Immature natural killer cell (primary cell): ENCODE data around the gene CNKSR1. TPM values are rescaled to one million over a fixed set of nuclear protein-coding genes. Genes with fewer than 3 reads are reported as not detected.

ENCODE experiments used
- DNase-seq, 3 donors: peaks; one replicate each; pipeline ENCODE4 v3.0.0; 2022; ENCODE audit warnings: mixed read lengths in 1 of 3
- H3K27ac Mint-ChIP-seq, 6 donors: one replicate each; pipeline ENCODE4 v1.8.0; 2020; ENCODE audit warnings: mixed read lengths in 6 of 6, mild to moderate bottlenecking in 5 of 6, inconsistent platforms in 4 of 6, moderate library complexity in 3 of 6
- H3K27me3 Mint-ChIP-seq, 3 donors: one replicate each; pipeline ENCODE4 v1.8.0; 2020 to 2021; ENCODE audit warnings: low read depth in 3 of 3, mild to moderate bottlenecking in 3 of 3, mixed read lengths in 3 of 3, moderate library complexity in 3 of 3, inconsistent platforms in 1 of 3
- H3K36me3 Mint-ChIP-seq, 3 donors: one replicate each; pipeline ENCODE4 v1.8.0; 2020; ENCODE audit warnings: mixed read lengths in 3 of 3, inconsistent platforms in 2 of 3, mild to moderate bottlenecking in 2 of 3
- H3K4me1 Mint-ChIP-seq, 2 donors: one replicate each; pipeline ENCODE4 v1.8.0; 2020; ENCODE audit warnings: inconsistent platforms in 2 of 2, mild to moderate bottlenecking in 2 of 2, mixed read lengths in 2 of 2, moderate library complexity in 1 of 2
- H3K4me3 Mint-ChIP-seq, 5 donors: one replicate each; pipeline ENCODE4 v1.8.0; 2020; ENCODE audit warnings: mild to moderate bottlenecking in 5 of 5, mixed read lengths in 5 of 5, inconsistent platforms in 3 of 5, moderate library complexity in 3 of 5
- H3K9me3 Mint-ChIP-seq, 6 donors: one replicate each; pipeline ENCODE4 v1.8.0; 2020; ENCODE audit warnings: mild to moderate bottlenecking in 6 of 6, mixed read lengths in 6 of 6, inconsistent platforms in 4 of 6, moderate library complexity in 3 of 6
- polyA plus RNA-seq, 3 donors: library from polyadenylated mRNA; unstranded; fragments of 300-500 nt; fragmentation: Illumina TruSeq; gene quantifications; one replicate each; pipeline ENCODE4 v1.2.3, GENCODE V29; 2021

CNKSR1 gene
- polyA plus RNA-seq, 3 donors from 2014 or later, result not detected

GRCh38 chr1:26164036-26164860, 13.0 kb upstream of the CNKSR1 start:
- peak; percentile 44 to 55 (median 52) for DNase-seq
- Mint-ChIP-seq H3K4me3 (peak overlapping the region; percentile 39 to 66 (median 51)), H3K4me1 (peaks cover 4 to 13% of the 10 kb centered on the region in 2 donors), H3K27me3 (peaks cover 14 to 28% (median 16%) of the 10 kb centered on the region in 3 donors), H3K36me3 (no peaks in the 10 kb centered on the region), H3K9me3 (peaks cover 0 to 2% (median 0%) of the 10 kb centered on the region in 6 donors), H3K27ac (no peak overlapping the region)

- no peak for DNase-seq
- Mint-ChIP-seq H3K27ac (no peak overlapping the region), H3K9me3 (no peaks in the 10 kb centered on the region), H3K36me3 (no peaks in the 10 kb centered on the region), H3K4me1 (peaks cover 6 to 17% of the 10 kb centered on the region in 2 donors), H3K4me3 (peak overlapping the region in 4 of 5 donors; percentile 27 to 66 (median 46)), H3K27me3 (peaks cover 14 to 21% (median 16%) of the 10 kb centered on the region in 3 donors)
Observed at GRCh38 chr1:26164861-26165842, 12.1 kb upstream of the CNKSR1 start.

GRCh38 chr1:26166719-26167281, 10.5 kb upstream of the CNKSR1 start:
- H3K4me1 Mint-ChIP-seq, result peaks cover 11 to 22% of the 10 kb centered on the region in 2 donors
- H3K27me3 Mint-ChIP-seq, result peaks cover 8 to 21% (median 14%) of the 10 kb centered on the region in 3 donors
- peak overlapping the region in 2 of 6 donors; percentile 1 to 15 for H3K27ac Mint-ChIP-seq
- peak overlapping the region in 1 of 5 donors; percentile 14 for H3K4me3 Mint-ChIP-seq
- H3K9me3 Mint-ChIP-seq, result no peaks in the 10 kb centered on the region
- peak; percentile 16 to 33 (median 25) for DNase-seq
- no peaks in the 10 kb centered on the region for H3K36me3 Mint-ChIP-seq

DNA sequence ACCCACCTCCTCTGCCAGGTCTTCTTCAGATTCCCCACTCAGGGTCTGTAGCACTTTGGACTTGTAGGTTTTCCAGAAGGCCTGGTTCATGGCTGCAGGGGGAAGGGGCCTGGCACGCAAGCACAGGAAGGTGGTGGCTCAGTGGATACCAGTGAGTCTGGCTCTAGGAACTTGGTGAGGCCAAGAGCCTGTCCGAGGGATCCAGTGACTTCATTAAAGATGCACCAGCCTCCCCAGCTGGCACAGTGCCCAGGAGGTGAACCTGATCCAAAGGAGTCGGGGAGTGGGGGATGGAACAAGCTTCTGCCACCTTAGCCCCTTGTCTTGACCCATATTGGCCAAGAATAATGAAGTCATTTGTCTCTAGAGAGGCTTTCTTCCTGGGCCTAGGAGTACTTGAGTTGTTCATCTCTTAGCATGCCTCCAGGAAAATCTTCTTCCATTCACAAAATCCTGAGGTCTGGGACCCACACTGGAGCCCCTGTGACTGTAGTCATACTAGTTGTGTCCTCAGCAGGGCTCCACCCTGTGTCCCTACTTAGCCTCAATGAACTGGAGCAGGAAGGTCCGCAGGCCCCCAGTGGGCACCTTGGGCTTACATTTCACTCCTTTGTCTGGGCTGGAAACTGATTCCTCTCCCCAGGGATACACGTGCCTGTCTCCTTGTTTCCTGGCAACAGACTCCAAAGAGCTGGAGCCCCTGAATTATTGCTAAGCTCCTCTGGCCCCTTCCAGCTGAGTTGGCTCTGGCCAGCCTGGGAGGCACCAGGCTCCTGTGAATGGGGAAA, 8.7 kb upstream of the CNKSR1 start, which contains the start of gene C1orf232:
C1orf232 (minus strand) TSS at position 554 of the 788 bp plus-strand sequence; CDS start at position 90, 464 bp downstream.
- DNase-seq, result no peak

DNA sequence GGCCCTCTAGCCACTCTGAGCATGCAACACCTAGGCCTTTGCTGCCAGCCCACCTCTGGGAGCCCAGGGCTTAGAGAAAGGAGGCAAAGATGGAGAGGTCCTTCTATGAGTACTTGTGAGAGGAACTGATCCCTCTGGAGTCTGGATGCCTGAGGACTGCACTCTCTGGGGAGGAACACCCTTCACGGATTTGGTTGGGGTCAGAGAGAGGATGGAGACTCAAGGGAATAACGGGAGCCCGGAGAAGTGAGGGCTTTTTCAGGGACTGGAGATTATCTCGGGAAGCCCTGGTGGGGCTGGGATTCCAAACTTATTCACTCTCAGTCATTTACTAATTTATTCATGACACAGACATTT, 8.1 kb upstream of the CNKSR1 start:
- H3K9me3 Mint-ChIP-seq, result no peaks in the 10 kb centered on the region
- no peak for DNase-seq
- H3K27me3 Mint-ChIP-seq, result peaks cover 0 to 12% (median 10%) of the 10 kb centered on the region in 3 donors
- H3K4me3 Mint-ChIP-seq, result peak overlapping the region; percentile 68 to 91 (median 85)
- no peak overlapping the region for H3K27ac Mint-ChIP-seq
- peaks cover 6 to 14% of the 10 kb centered on the region in 2 donors for H3K4me1 Mint-ChIP-seq
- no peaks in the 10 kb centered on the region for H3K36me3 Mint-ChIP-seq

More for the DNA sequence above, 8.7 kb upstream of the CNKSR1 start, which contains the start of gene C1orf232:
- Mint-ChIP-seq H3K27ac (peak within 1 kb of the TSS; percentile 57 to 89 (median 83)), H3K4me3 (peak within 1 kb of the TSS; percentile 85 to 91 (median 90)), H3K36me3 (no peaks in the 10 kb centered on the region), H3K27me3 (peaks cover 4 to 14% (median 12%) of the 10 kb centered on the region in 3 donors), H3K9me3 (no peaks in the 10 kb centered on the region), H3K4me1 (peaks cover 6 to 17% of the 10 kb centered on the region in 2 donors)

DNA sequence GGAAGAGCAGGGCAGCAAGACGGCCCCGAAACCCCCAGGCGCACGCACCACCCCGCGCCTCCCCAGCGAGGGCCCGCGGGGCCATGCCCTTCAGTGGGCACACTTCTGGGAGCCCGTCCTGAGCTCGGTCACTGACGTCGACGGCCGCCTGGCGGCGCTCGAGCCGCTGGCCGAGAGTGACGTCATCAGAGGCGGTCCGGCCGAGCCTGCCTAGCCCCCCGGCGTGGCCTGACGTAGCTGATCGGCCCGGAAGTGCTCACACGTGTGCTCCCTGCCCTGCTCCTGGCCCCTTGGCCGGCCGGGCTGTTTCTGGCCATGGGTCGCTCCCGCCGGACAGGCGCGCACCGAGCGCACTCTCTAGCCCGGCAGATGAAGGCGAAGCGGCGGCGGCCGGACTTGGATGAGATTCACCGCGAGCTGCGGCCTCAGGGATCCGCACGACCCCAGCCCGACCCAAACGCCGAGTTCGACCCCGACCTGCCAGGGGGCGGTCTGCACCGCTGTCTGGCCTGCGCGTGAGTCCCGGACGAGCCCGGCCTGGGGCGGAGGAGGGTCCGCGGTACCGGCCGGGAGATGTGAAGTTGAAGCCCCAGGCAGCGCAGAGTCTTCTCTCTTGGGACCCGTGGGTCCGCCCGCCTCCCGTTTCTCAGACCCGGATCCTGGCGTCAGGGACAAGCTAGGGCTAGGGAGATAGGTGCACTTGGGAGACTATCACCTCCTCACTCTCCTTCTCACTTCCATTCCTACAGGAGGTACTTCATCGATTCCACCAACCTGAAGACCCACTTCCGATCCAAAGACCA, 7.4 kb upstream of the CNKSR1 start, which contains the start of gene ZNF593:
ZNF593 (plus strand) TSS at position 240 of the 803 bp plus-strand sequence; CDS start at position 316, 76 bp downstream.
- peak within 1 kb of the TSS; percentile 57 to 89 (median 83) for H3K27ac Mint-ChIP-seq
- peak within 1 kb of the TSS; percentile 85 to 91 (median 90) for H3K4me3 Mint-ChIP-seq
- peaks cover 6 to 13% of the 10 kb centered on the region in 2 donors for H3K4me1 Mint-ChIP-seq
- H3K36me3 Mint-ChIP-seq, result no peaks in the 10 kb centered on the region
- H3K9me3 Mint-ChIP-seq, result no peaks in the 10 kb centered on the region
- H3K27me3 Mint-ChIP-seq, result peaks cover 0 to 10% (median 7%) of the 10 kb centered on the region in 3 donors
- peak; percentile 87 to 90 (median 89) for DNase-seq

- Mint-ChIP-seq H3K36me3 (no peaks in the 10 kb centered on the region), H3K27me3 (peaks cover 0 to 10% (median 2%) of the 10 kb centered on the region in 3 donors), H3K4me3 (peak overlapping the region; percentile 85 to 91 (median 90)), H3K4me1 (peaks cover 6 to 11% of the 10 kb centered on the region in 2 donors), H3K27ac (peak overlapping the region in 5 of 6 donors; percentile 62 to 89 (median 79)), H3K9me3 (no peaks in the 10 kb centered on the region)
- DNase-seq, result peak in 1 of 3 donors; percentile 8
Observed at GRCh38 chr1:26170472-26170821, 6.8 kb upstream of the CNKSR1 start.

DNA sequence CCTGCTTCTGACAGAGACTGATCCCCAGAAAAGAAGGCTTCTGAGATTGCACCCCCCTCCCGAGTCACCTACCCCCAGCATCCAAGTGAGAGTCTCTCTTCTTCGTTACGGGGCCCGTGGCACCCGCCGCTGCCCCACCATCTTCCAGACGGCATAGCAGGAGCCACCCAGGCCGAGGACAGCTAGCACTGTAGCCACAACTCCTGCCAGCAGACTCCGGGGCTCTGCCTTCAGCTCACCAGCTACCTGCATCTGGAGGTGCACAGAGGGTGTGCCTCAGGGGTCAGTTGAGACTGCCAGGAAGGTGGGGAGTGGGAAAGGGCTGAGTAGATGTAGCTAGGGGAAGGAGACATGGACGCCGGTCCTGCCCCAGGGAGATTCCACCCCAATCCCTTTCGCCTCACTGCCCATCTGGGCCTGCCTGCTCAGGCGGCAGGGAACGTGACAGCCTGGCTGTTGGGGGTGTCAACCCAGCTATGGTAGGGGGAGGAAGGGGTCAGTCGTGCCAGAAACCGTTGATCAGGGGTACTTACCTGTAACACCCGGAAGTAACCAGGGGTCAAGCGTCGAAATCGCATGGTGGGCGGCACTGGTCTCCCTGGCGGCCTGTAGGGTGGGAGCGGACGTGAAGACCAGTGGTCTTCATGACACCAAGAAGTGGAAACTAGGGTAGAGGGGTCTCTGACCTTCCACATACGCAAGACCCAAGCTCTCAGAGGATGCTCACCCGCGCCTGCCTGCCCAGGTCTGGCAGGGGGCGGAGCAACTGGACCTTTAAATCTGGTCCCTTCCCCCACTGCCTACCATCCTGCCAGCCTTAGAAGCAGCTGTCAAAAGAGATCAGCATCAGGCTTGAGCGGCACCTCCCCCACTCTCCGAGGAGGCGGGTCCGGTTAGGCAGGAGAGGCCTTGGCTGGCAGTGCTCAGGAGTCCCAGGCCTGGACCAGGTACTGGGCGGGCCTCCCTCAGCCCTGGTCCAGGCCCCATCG, 5.9 kb upstream of the CNKSR1 start, which contains the start of gene ZNF593OS:
ZNF593OS (minus strand) TSS at position 749 of the 989 bp plus-strand sequence; CDS start at position 578, 171 bp downstream.
- Mint-ChIP-seq H3K27ac (peak within 1 kb of the TSS in 1 of 6 donors; percentile 64), H3K36me3 (no peaks in the 10 kb centered on the region), H3K4me1 (peaks cover 6 to 11% of the 10 kb centered on the region in 2 donors), H3K9me3 (no peaks in the 10 kb centered on the region), H3K4me3 (peak within 1 kb of the TSS; percentile 55 to 90 (median 85)), H3K27me3 (peaks cover 0 to 9% (median 0%) of the 10 kb centered on the region in 3 donors)
- DNase-seq, result no peak

GRCh38 chr1:26175346-26175745, 1.9 kb upstream of the CNKSR1 start:
- Mint-ChIP-seq H3K9me3 (no peaks in the 10 kb centered on the region), H3K36me3 (no peaks in the 10 kb centered on the region), H3K27me3 (peaks cover 0 to 1% (median 0%) of the 10 kb centered on the region in 3 donors), H3K4me3 (no peak overlapping the region), H3K27ac (no peak overlapping the region), H3K4me1 (peaks cover 3 to 4% of the 10 kb centered on the region in 2 donors)
- DNase-seq, result no peak

DNA sequence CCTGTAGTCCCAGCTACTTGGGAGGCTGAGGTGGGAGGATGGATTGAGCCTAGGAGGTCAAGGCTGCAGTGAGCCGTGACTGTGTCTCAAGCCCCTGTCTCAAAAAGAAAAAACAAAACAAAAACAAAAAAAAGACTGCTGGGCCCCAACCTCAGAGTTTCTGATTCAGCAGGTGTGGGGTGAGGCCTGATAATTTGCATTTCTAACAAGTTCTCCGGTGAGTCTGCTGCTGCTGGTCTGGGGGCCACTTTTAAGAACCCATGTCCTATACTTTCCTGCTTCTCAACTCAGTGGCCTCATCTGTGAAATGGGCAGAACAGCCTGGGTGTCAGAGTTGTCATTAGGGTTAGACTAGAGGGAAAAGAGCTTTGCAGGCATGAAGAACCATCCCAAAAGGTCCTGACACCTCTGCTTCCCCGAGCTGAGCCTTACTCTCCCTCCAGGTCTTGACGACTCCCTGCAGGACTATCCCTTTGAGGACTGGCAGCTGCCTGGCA, 2.8 kb downstream of the CNKSR1 start:
- no peak overlapping the region for H3K4me3 Mint-ChIP-seq

More for the DNA sequence above, 2.8 kb downstream of the CNKSR1 start:
- Mint-ChIP-seq H3K9me3 (no peaks in the 10 kb centered on the region), H3K36me3 (no peaks in the 10 kb centered on the region), H3K27ac (peak overlapping the region in 1 of 6 donors; percentile 17), H3K4me1 (no peaks in the 10 kb centered on the region), H3K27me3 (peaks cover 0 to 2% (median 0%) of the 10 kb centered on the region in 3 donors)
- DNase-seq, result no peak
